GM18858 (cell line): ENCODE results near the gene PTP4A2.
"Not testable (repeated sequence)": the region's sequence is repeated elsewhere in the genome, so short reads cannot be mapped to it uniquely, and the experiment has no call there.

Experiments used
- ATAC-seq: cut with Tn5 transposase; IDR thresholded peaks from one replicate; pipeline ENCODE4 v1.9.1; 2021; ENCODE audit not compliant: unreplicated experiment

PTP4A2 gene

GRCh38 chr1:31951276-31951675 is 13.1 kb upstream of the PTP4A2 start:
- no peak for ATAC-seq

- ATAC-seq = no peak
Observed at GRCh38 chr1:31949862-31950261, 11.7 kb upstream of the PTP4A2 start.

DNA sequence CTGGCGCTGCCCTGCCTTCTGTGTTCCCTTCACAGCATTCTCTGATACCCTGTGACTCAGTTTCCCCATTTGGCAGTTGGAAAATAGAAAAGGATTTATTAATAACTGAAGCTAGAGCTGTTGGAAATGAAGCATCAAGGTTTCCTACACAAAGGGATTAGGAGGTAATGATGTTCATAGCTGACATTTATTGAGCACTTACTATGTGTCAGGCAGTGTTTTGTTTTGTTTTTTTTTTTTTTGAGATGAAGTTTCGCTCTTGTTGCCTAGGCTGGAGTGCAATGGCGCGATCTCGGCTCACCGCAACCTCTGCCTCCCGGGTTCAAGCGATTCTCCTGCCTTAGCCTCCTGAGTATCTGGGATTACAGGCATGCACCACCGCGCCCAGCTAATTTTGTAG is 7.5 kb upstream of the PTP4A2 start:
- ATAC-seq = not testable (repeated sequence)

DNA sequence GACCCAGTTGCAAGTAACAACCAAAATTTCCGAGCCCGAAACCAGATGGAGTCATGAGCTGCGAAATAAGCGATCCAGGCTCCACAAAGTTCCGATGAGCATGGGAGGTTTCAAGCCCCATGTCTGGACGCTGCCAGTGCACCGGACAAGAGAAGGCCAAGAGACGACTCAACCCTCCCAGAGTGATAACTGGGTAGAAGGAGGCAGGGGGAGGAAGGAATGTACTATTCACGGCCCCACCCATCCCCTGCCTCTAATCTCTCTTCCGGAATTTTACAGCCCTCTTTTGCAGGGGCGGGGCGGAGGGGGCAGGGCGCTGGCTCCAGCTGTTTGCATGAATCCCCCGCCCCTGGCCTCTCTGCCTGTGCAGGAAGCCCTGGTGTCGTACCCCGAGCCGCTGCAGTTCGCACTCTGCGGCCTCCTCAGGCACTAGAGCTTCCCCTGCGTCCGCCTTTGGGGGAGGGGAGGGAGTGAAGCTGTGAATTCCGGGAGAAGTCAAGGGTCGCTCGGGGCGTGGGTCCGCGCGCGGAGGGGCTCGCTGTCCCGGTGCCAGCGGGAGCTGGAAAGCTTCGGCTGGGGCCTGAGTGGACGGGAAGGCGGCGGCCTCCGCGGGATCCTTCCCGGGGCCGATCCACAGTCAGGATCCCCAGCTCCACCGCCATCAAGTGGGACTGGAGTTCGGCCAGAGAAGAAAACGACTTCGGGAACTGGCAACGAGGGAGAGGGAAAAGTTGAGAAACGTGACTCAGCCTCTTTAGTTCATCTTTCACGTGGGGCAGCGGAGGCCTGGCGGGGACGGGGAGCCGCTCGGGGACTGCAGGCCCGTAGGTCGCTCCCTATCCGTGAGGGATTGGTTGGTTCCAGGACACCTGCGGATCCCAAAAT is 6.3 kb upstream of the PTP4A2 start:
- ATAC-seq = peak; percentile 36

DNA sequence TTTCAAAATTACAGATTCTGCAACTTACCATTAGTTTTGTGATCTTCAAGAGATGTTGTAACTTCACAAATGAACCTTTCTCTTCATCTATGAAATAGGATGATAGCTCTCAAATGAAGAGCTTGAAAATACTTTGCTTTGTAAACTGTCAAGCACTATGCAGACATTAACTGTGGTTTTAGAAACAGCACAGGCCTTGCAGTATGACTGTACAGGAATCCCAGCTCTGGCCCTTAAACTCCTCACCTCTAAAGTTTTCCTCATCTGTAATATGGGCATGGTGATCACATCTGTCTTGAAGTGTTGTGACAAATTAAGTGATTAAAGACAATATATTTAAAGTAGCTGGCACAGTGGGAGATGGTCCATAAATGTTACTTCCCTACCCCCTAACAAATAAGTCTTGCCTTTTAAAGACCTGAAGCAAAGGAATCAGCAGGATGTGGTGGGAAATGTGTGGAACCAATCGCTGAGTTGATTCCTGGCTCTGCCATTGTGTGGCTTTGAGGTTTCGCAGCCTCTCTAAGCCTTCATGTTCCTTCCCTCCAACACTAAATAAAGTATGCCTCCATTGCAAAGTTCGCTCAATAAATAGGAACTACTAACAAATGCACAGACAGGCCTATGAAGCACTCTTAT is 5.5 kb upstream of the PTP4A2 start:
- no peak for ATAC-seq

DNA sequence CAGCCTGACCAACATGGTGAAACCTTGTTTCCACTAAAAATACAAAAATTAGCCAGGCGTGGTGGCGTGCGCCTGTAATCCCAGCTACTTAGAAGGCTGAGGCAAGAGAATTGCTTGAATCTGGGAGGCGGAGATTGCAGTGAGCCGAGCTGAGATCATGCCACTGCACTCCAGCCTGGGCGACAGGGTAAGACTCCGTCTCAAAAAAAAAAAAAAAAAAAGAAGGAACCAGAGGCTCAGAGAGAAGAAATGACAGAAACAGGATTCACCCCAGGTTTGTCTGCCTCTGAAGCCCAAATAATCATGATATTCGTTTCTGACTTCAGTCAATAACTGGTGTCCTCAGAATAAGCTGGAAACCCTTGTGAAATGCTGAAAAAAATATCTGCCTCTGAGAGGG is 3.9 kb upstream of the PTP4A2 start:
- ATAC-seq = not testable (repeated sequence)

DNA sequence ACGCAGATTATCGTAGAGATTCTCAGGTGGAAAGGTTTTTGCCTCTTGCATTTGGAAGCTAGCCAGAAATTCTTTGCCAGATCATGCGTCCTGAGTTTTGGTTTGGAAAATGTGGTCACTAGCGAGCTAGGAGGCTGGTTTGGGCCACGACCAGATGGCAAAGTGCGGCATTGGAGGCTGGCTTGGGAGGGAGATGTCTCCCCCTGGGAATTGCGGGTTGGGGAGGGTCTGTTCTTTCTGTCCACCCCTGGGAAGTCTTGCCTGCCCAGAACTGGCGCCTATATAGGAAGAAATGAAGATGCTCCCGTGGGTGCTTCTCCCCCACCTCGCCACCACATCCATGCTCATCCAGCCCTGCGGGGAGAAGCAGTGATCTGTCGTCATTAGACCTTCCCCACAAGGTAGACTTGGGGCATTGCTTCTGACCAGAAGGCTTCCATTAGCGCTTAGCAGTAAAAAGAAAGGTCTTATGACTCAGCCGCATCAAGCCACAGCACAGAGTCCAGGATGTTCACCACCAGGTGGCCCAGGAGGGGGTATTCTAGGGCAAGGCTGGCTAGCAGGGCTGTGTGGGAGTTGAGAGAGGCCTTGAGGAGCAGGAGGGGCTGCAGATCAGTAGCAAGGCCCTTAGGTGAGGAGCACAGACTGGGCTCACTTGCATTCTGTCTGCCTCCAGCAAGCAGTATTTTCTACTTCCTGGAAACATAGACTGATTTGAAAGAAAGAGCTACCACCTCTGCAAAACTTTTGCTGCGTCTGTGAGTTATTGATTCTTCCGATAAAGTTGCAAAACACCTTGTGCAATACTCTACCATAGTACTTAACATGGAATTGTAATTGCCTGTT is 1.5 kb upstream of the PTP4A2 start:
- no peak for ATAC-seq

DNA sequence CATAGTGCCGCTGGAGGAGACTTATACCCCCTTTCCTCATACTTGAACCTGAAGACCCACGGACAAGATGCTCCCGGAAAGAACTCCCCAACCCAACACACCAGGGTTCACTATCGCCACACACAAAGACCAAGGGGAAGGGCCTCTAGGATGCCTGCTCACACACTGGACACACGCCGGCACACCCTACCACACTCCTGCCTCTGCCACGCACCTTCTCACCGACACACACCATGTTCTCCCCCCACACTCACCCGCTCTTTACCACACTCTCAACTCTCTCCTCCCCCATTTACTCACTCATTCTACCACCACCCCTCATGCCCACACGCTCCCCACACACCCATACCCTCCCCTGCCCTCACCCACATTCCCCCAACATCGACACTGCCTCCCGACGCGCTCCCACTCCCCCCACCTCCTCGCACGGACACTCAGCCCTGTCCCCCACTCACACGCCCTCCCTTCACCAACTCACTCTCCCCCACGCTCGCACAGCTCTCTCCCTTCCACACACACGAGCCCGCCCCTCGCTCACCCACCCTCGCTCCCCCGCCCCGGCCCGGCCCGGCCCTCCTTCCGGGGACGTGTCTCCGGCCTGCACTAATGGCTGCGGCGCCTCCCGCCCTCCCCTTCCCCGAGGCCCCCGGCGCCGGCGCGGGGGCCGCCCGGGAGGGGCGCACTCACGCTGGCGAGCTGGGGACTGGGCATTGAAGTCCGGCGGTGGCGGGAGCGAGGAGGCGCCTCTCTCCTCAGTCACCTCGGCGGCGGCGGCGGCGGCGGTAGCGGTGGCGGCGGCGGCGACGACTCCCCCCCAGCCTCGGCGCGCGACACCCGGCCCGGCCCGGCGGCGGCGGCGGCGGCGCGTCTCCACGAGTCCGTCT is 626 bp downstream of the PTP4A2 start:
- no peak for ATAC-seq

DNA sequence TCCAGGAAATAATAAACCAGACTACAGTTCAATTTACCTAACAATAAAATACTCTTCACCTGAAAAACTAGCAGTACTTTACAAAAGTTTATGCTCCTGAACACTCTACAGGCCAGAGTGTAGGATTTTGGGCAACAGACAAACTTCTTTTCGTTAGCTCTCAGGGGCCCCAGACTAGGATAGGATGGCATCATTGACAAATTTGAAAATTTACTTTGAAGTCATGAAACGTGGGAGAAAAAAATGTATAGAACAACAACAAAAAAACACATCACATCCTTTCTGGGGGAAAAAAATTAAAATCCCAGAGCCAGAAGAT is 1.2 kb downstream of the PTP4A2 start:
- no peak for ATAC-seq

- no peak for ATAC-seq
Observed at GRCh38 chr1:31936278-31936980, 1.7 kb downstream of the PTP4A2 start.

DNA sequence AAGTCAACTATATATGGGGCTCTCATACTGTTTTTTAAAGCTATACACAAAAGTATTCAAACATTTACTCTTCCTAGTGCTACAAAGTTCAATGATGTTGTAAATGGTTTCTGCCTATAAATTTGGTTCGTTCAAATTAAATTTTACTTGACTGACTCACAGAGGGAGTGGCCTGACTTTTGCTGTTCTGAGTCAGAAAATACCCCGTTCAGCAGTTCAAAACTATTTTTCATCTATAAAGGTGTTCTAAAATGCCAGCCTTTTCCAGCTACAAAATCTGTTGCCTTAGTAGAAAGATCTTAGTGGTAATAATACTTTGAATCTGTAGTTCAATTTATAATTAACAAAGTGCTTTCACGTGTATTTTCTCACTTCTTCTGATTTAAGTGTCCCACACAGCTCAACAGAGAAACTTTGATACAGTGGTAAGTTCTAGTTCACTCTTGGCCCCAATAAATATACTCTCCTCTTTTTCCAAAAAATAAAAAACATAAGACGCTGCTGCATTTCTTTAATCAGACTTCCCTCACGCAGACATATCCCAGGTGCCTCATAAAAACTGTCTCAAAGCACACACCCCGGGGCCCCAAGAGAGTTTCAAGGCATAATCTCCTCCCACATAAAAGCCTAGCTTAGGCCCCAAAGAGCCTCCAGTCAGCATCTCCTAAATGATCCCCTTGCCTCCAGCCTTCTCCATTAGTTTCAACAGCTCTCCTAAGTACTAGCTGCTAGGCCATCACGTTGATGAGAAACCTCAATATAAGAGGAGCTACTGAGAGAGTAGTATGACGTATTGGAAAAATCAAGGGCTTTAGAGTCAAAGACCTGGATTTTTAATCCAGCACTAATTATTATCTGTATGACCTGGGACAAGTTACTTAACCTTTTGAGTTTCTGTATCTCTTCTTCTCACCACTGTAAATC is 3.2 kb downstream of the PTP4A2 start:
- no peak for ATAC-seq

DNA sequence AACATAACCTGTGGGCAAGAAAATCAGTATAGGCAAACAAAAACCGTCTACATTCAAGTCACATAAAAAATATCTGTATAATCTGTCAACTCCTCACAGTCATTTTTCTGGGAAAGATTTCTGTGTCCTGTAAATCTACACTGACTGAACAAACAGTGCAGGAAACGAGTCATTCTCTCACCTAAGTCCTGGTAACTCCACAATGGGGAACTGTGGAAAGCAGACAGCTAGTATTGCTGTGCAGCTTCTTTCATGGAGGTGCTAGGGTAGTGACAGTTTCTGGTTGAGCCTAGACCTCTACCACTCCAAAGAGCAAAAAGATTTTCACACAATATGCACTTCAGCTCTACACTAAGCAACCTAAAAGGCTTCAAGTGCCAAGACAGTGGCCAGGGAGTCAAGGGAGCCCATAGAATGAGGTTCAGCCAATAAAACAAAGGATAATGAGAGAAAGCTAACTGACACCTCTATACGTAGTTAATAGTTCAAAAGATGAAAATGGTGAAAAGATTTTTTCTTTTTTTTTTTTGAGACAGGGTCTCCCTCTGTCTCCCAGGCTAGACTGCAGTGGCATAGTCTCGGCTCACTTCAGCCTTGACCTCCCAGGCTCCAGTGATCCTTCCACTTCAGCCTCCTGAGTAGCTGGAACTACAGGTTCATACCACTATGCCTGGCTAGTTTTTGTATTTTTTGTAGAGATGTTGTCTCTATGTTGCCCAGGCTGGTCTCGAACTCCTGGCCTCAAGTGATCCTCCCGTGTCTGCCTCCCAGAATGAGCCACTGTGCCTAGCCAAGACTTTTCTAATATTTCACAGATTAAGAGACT is 5.5 kb downstream of the PTP4A2 start:
- ATAC-seq = no peak

- no peak for ATAC-seq
Observed at GRCh38 chr1:31931593-31932225, 6.5 kb downstream of the PTP4A2 start.

GRCh38 chr1:31930836-31931592 is 7.2 kb downstream of the PTP4A2 start:
- ATAC-seq = no peak

DNA sequence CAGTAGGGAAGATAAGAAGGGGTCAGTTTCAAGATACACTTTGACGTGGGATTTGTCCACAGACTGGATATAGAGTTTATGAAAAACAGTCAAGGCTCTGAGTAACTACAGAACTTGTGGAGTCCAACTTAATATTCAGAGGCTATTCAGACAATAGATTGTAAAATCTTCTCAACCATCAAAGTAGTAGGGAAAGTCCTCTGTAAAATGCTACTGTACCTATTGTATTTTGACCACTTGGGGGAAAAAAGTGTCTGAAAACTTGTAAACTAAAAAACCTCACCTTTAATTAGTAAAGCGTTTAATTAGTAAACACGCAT is 10.5 kb downstream of the PTP4A2 start:
- no peak for ATAC-seq

- no peak for ATAC-seq
Observed at GRCh38 chr1:31926853-31927660, 11.1 kb downstream of the PTP4A2 start.
